ENCODE data around the gene NCKAP5. TPM values are rescaled to one million over a fixed set of nuclear protein-coding genes. Genes with fewer than 3 reads are reported as not detected.

Gene NCKAP5
- total and polyA plus RNA-seq, 9 of the 15 experiments (the other 6 are each of a cell fraction or from before 2014, with no cell fraction given), result not detected

DNA sequence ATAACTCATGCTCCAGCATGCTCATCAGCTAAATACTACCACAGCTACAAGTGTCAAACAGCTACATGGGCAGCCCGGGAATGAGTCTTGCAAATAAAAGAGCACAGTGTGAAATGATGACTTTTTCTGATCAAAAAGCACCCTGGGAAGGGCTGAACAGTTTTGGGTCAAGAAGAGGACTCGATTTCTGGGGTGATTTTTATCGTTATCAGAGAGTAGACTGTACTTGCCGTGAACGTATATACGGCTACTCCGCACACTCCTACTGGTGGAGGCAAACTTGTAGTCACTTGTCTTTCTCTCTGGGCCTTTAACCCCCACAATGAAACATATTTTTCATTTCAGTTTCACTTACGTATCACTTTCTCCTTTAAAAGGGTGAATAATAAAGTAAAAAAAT, 54.4 kb downstream of the NCKAP5 start:
- ChIA-PET CTCF (ENCODE audit: low intra/inter-chr PET ratio) (no interaction called here), POLR2A (interaction anchor here (0.6 kb wide), 1 partner anchor 931 kb away, joined by 3 read pairs; no protein-coding TSS in a partner anchor)
- Histone ChIP-seq H3K36me3 (ENCODE audit: control insufficient read depth, insufficient read depth, low read length) (no peaks in the 10 kb centered on the region), H3K27me3 (ENCODE audit: control insufficient read depth in 2 of 2, insufficient read depth in 2 of 2, low read length in 2 of 2) (no peaks in the 10 kb centered on the region), H3K9me1 (ENCODE audit: control insufficient read depth, insufficient read depth, low read length) (no peaks in the 10 kb centered on the region), H2AFZ (ENCODE audit: low read depth, low read length) (no peak overlapping the region), H3K9me3 (replicated peaks; ENCODE audit: control insufficient read depth, insufficient read depth, low read depth, low read length) (no peaks in the 10 kb centered on the region; the same call in 1 of the 2 replicates), H4K20me1 (replicated peaks; ENCODE audit: control insufficient read depth, insufficient read depth, low read length) (no peaks in the 10 kb centered on the region), H3K9ac (ENCODE audit: insufficient read depth in 1 of 2, low read depth in 2 of 2, low read length in 2 of 2) (no peak overlapping the region), H3K4me2 (ENCODE audit: insufficient read depth, low read length) (no peak overlapping the region), H3K4me1 (replicated peaks in 1 of 2; ENCODE audit: control insufficient read depth in 2 of 2, insufficient read depth in 2 of 2, low read length in 2 of 2) (no peaks in the 10 kb centered on the region), H3K27ac (ENCODE audit: extremely low read depth, low read depth, low read length) (no peak overlapping the region), H3K79me2 (ENCODE audit: control insufficient read depth, insufficient read depth, low read length) (no peaks in the 10 kb centered on the region), H3K4me3 (no peak overlapping the region)
- TF ChIP-seq PHB (CRISPR knock-in tag; IDR thresholded peaks at IDR 0.05), result no peak
- no peak for TF ChIP-seq TRIM25 (IDR thresholded peaks at IDR 0.05; ENCODE audit: borderline replicate concordance)
- TF ChIP-seq MYBL2 (IDR thresholded peaks at IDR 0.05; ENCODE audit: low read depth), result no peak
- TF ChIP-seq MYBL2 (CRISPR knock-in tag; IDR thresholded peaks at IDR 0.05; ENCODE audit: borderline replicate concordance), result no peak
- no peak for TF ChIP-seq ILF3 (IDR thresholded peaks at IDR 0.05; ENCODE audit: borderline replicate concordance)
- no peak for TF ChIP-seq ZMIZ1 (IDR thresholded peaks at IDR 0.05; ENCODE audit: low read depth in 2 of 2, low read length in 2 of 2)
- TF ChIP-seq, protein P1, sequence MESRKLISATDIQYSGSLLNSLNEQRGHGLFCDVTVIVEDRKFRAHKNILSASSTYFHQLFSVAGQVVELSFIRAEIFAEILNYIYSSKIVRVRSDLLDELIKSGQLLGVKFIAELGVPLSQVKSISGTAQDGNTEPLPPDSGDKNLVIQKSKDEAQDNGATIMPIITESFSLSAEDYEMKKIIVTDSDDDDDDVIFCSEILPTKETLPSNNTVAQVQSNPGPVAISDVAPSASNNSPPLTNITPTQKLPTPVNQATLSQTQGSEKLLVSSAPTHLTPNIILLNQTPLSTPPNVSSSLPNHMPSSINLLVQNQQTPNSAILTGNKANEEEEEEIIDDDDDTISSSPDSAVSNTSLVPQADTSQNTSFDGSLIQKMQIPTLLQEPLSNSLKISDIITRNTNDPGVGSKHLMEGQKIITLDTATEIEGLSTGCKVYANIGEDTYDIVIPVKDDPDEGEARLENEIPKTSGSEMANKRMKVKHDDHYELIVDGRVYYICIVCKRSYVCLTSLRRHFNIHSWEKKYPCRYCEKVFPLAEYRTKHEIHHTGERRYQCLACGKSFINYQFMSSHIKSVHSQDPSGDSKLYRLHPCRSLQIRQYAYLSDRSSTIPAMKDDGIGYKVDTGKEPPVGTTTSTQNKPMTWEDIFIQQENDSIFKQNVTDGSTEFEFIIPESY (CRISPR knock-in tag; IDR thresholded peaks at IDR 0.05), result no peak
- TF ChIP-seq E2F6 (IDR thresholded peaks at IDR 0.05; ENCODE audit: borderline replicate concordance in 1 of 2, extremely low read depth in 1 of 2, insufficient read depth in 1 of 2, insufficient read length in 1 of 2, low read depth in 1 of 2, low read length in 1 of 2, poor library complexity in 1 of 2, severe bottlenecking in 1 of 2), result no peak
- TF ChIP-seq CBX5 (IDR thresholded peaks at IDR 0.05; ENCODE audit: borderline replicate concordance, low read depth), result no peak
- TF ChIP-seq, protein P2, sequence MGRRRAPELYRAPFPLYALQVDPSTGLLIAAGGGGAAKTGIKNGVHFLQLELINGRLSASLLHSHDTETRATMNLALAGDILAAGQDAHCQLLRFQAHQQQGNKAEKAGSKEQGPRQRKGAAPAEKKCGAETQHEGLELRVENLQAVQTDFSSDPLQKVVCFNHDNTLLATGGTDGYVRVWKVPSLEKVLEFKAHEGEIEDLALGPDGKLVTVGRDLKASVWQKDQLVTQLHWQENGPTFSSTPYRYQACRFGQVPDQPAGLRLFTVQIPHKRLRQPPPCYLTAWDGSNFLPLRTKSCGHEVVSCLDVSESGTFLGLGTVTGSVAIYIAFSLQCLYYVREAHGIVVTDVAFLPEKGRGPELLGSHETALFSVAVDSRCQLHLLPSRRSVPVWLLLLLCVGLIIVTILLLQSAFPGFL (CRISPR knock-in tag; IDR thresholded peaks at IDR 0.05), result no peak
- intact Hi-C loops (cut with micrococcal nuclease), result no loop called here
- BruUV-seq (replicated peaks), result no TSS peak
- FAIRE-seq (no peak), ATAC-seq (no peak), DNase-seq (ENCODE audit: extremely low read depth in 1 of 4, low spot score in 3 of 4) (no peak)
- in situ Hi-C loops (cut with MboI), result no loop called here
- 2% methylated on average over 8 of the region's 8 CpGs for WGBS (ENCODE audit: insufficient coverage, low coverage, missing lambda C conversion rate)

Measured in K562 (cell line).